ES-I3 (cell line): ENCODE measurements around the gene TTYH1.
"Not testable (repeated sequence)": the region's sequence is repeated elsewhere in the genome, so short reads cannot be mapped to it uniquely, and the experiment has no call there.

Source experiments
- H3K36me3 ChIP-seq: 2 replicates; pipeline ENCODE4 v1.6.1; 2013; ENCODE audit warnings: mild to moderate bottlenecking, low read length, control low read depth, moderate library complexity; ENCODE audit not compliant: insufficient read depth
- H3K4me1 ChIP-seq: 2 replicates; pipeline ENCODE4 v1.6.1; 2013; ENCODE audit warnings: mild to moderate bottlenecking, control low read depth, low read length; ENCODE audit not compliant: insufficient read depth
- H3K9ac ChIP-seq: 2 replicates; pipeline ENCODE4 v1.6.1; 2013; ENCODE audit warnings: low read depth, mild to moderate bottlenecking, low read length, moderate library complexity
- H3K9me3 ChIP-seq: 2 replicates; pipeline ENCODE4 v1.6.1; 2013; ENCODE audit warnings: mild to moderate bottlenecking, low read length, moderate library complexity; ENCODE audit not compliant: control insufficient read depth, insufficient read depth

Gene TTYH1

GRCh38 chr19:54462047-54462654, 46.9 kb downstream of the TTYH1 start:
- H3K9me3 ChIP-seq = no peaks in the 10 kb centered on the region
- peaks cover 7% of the 10 kb centered on the region; the same call in 1 of the 2 replicates for H3K4me1 ChIP-seq
- H3K36me3 ChIP-seq = peaks cover 3% of the 10 kb centered on the region
- peak overlapping the region; percentile 98 for H3K9ac ChIP-seq

DNA sequence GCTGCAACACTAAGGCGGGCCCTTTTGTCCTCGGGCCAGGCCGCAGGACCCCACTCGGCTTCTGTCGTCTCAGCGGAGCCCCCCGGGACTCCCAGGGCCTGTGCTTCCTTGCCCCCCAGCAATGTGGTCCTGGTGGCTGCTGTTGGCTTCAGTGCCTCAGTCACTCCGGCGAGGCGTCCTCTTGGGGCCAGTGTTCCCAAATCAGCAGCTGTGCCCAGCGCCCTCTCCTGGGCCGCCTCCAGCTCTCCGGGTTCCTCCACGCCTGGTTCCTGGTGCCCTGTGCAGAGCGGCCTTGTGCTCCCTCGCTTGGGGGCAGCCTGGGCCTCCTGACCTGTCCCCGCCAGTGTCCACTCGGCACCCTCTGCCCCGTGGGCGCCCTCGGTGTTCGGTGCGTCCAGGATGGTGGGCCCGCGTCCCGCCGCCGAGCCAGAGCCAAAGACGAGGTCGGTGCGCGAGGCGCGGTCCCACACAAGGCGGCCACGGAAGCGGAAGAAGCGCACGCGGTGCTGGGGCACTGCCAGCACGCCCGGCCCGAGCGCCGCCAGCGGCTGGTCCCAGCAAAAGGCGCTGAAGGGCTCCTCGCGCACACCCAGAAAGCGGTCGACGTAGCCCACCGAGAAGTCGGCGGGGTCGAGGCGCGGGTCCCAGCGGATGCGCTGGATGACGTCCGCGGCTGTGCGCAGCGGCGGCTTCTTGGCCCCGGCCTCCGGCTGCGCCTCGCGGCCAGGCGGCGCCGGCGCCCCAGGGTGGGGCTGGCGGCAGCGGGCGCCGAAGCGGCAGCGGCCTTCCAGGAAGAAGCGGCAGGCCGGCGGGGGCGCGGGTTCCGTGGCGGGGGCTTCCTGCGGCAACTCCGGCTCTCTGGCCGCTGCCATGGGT, 47.6 kb downstream of the TTYH1 start:
- Histone ChIP-seq H3K36me3 (no peaks in the 10 kb centered on the region; the same call in none of the 2 replicates), H3K9me3 (no peaks in the 10 kb centered on the region), H3K4me1 (peaks cover 7% of the 10 kb centered on the region; the same call in 1 of the 2 replicates), H3K9ac (peak overlapping the region; percentile 98)

DNA sequence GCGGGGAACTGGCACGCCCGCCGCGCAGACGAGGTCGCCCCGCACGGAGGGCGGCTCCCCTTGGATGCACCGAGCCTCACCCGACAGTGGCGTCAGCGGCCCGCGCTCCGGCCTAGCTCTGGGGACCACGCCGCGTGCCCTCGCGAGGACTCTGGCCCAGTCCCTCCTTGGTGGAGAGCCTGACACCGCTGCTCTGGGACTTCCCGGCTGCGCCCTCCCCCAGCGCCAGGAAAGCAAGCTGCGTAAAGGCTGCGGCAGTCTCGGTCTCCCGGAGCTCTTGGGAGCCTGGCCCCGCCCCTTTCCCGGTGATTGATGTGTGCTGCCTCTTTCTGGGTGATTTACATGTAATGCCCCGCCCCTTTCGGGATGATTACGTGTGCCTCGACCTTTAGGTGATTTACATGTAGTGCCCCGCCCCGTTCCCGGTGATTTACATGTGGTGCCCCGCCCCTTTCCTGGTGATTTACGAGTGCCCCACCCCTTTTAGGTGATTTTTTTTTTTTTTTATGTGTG, 48.3 kb downstream of the TTYH1 start, which contains the start of gene LENG9:
Gene LENG9 (minus strand): TSS at position 248 of the 513 bp plus-strand sequence. CDS start 252 bp downstream, outside the sequence.
- Histone ChIP-seq H3K9me3 (no peaks in the 10 kb centered on the region), H3K4me1 (peaks cover 7% of the 10 kb centered on the region; the same call in 1 of the 2 replicates), H3K36me3 (no peaks in the 10 kb centered on the region; the same call in 1 of the 2 replicates), H3K9ac (peak within 1 kb of the TSS; percentile 98)

GRCh38 chr19:54464044-54464629, 48.9 kb downstream of the TTYH1 start:
- H3K9me3 ChIP-seq = no peaks in the 10 kb centered on the region
- H3K9ac ChIP-seq = peak overlapping the region; percentile 98
- no peaks in the 10 kb centered on the region for H3K36me3 ChIP-seq
- H3K4me1 ChIP-seq = peaks cover 7% of the 10 kb centered on the region; the same call in 1 of the 2 replicates

DNA sequence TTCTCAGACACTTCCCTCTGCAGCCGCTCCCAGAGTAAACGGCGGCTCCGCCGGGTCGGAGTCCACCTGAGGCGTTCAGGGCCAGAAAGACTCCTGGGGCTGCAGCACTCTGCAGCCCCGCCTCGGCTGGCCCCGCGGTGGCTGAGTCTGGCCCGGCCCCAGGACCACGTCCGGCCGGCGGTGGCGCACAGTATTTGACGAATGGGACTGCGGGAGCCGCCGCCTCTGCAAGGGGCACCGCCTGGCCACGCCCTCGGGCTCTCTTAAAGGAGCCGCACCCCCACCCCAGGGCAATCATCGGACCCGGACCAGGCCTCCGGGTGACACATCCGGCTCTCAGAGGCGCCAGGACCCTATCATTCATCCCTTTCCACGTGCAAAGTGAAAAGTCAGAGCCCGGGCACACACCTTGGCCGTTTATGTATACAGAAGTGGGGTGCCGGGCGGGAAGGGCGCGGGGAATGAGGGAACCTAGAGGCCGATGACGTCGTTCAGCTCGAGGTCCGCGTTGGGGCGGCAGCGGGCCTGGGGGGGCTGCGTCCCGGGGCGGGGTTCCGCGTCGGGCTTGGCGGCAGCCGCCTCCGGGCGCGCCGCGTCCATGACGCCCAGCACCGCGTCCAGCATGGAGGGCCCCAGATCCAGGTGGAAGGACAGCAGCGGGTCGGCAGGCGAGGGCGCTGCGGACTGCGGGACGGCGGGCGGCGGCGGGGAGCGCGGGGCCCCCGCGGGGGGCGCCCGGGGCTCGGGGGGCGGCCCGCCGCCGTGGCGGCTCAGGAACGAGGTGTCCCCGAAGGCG, 49.6 kb downstream of the TTYH1 start:
- Histone ChIP-seq H3K4me1 (peaks cover 11% of the 10 kb centered on the region; the same call in 1 of the 2 replicates), H3K9ac (peak overlapping the region; percentile 98), H3K36me3 (no peaks in the 10 kb centered on the region), H3K9me3 (no peaks in the 10 kb centered on the region)

DNA sequence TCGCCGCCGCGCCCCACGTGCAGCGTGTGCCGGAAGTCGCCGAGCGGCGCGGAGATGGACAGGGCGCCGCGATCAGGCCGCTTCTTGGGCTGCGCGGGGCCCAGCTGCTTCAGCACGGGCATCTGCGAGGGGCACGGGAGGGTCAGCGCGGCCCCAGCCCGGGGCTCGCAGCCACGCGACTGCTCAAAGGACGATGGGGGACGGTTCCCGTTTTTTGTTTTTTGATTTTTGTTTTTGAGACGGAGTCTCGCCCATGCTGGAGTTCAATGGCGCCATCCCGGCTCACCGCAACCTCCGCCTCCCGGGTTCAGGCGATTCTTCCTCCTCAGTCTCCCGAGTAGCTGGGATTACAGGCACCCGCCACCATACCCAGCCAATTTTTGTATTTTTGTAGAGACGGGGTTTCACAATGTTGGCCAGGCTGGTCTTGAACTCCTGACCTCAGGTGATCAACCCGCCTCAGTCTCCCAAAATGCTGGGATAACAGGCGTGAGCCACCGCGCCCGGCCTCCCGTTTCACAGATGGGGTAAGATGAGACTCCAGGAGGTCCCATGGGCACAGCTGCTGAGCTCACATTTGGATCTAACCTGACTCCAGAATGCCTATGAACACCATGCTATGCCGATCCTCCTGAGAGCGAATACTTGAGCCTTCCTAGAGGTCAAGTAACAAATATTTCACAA, 50.3 kb downstream of the TTYH1 start:
- Histone ChIP-seq H3K9me3 (no peaks in the 10 kb centered on the region), H3K4me1 (peaks cover 13% of the 10 kb centered on the region; the same call in 1 of the 2 replicates), H3K9ac (peak overlapping the region; percentile 28; the same call in 1 of the 2 replicates), H3K36me3 (no peaks in the 10 kb centered on the region)

DNA sequence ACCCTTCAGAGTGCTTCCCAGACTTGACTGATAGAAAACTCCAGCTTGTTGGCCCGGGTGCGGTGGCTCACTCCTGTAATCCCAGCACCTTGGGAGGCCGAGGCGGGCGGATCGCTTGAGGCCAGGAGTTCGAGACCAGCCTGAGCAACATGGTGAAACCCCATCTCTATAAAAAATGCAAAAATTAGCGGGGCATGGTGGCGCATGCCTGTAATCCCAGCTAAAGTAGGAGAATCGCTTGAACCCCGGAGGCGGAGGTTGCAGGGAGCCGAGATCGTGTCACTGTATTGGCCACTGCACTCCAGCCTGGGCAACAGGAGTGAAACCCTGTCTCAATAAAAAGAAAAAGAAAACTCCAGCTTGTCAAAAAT, 50.8 kb downstream of the TTYH1 start:
- not testable (repeated sequence) for H3K9ac ChIP-seq, H3K9me3 ChIP-seq, H3K36me3 ChIP-seq
- peaks cover 13% of the 10 kb centered on the region; the same call in 1 of the 2 replicates for H3K4me1 ChIP-seq

GRCh38 chr19:54469496-54469934, 54.3 kb downstream of the TTYH1 start:
- no peaks in the 10 kb centered on the region for H3K9me3 ChIP-seq
- peaks cover 13% of the 10 kb centered on the region for H3K4me1 ChIP-seq
- no peaks in the 10 kb centered on the region for H3K36me3 ChIP-seq
- no peak overlapping the region for H3K9ac ChIP-seq

DNA sequence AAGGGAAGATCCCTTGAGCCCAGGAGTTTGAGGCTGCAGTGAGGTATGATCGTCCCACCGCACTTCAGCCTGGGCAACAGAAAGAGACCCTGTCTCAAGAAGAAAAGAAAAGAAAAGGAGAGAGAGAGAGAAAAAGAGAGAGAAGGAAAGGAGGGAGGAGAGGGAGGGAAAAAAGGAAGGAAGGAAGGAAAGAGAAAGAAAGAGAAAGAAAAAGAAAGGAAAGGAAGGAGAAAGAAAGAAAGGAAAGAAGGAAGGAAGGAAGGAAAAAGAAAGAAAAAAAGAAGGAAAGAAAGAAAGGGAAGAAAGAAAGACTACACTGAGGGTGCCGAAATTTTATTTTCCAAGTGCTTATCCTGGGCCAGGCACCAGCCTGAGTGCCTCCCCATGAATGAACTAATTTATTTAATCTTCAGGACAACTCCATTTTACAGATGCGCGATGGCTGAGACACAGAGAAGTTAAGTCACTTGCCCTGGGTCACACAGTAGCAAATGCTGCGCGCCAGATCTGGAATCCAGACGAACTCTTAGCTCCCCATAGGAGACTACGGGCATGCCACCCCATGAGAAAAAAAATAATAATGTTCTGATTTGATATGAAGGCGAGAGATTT, 55.1 kb downstream of the TTYH1 start:
- H3K36me3 ChIP-seq = no peaks in the 10 kb centered on the region
- peaks cover 13% of the 10 kb centered on the region for H3K4me1 ChIP-seq
- H3K9me3 ChIP-seq = no peaks in the 10 kb centered on the region
- H3K9ac ChIP-seq = peak overlapping the region; percentile 57; the same call in 1 of the 2 replicates

DNA sequence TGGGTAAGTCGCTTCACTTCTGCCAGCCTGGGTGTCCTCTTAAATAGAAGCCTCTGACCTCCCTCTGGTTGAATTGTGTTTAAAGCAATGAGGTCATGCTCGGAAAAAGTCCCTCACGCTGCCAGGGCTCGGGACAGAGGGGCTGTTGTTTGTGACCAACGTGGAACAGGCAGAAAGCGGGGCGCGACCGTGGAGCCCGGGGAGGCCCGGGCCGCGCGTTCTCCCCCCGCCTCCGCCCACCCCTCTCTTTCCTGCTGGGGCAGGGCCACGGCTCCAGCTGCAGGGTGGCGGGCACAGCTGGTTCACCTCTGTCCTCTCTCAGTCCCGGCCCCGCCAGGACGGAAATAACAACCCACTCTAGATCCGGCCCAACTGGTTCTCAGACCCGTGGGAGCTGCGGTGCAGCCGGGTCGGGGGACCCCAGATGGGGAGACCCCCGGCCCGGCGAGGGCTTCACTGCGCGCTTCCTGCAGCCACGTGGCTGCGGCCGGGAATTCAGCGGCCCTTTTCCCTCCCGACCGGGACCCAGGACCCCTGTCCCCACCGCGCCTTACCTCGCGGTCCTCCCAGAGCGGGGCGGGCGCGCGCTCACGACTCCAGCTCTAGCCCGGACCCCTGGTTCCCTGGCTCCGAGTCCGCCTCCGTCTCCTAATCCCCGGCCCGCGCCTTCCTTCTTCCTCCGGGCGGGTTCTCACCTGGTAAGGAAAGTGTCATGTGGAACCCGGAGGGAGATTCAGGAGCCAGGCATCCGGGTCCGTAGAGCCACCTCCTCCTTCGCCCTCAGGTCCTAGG, 55.9 kb downstream of the TTYH1 start:
- Histone ChIP-seq H3K36me3 (no peaks in the 10 kb centered on the region), H3K4me1 (peaks cover 13% of the 10 kb centered on the region), H3K9me3 (no peaks in the 10 kb centered on the region), H3K9ac (peak overlapping the region; percentile 57)

- no peaks in the 10 kb centered on the region for H3K36me3 ChIP-seq
- H3K9ac ChIP-seq = peak within 1 kb of the TSS; percentile 49; the same call in 1 of the 2 replicates
- H3K9me3 ChIP-seq = no peaks in the 10 kb centered on the region
- peaks cover 13% of the 10 kb centered on the region for H3K4me1 ChIP-seq
Observed at GRCh38 chr19:54473071-54473891, 58.0 kb downstream of the TTYH1 start, which contains the start of gene CDC42EP5. Gene CDC42EP5 (minus strand): TSS chr19:54473296. CDS start chr19:54465547, 7,749 bp downstream.
